Lower lobe of right lung (tissue), 2 donors: ENCODE results near the gene NCOA1. TPM values are rescaled to one million over a fixed set of nuclear protein-coding genes. Genes with fewer than 3 reads are reported as not detected.
"Not testable (repeated sequence)": the region's sequence is repeated elsewhere in the genome, so short reads cannot be mapped to it uniquely, and the experiment has no call there.

Experiments
- ATAC-seq, 2 donors: fragments of 200-7000 bp; cut with Tn5 transposase; one replicate each; pipeline ENCODE4 v1.9.1; 2020 to 2022; ENCODE audit warnings: mild to moderate bottlenecking in 2 of 2, moderate library complexity in 2 of 2
- DNase-seq: peaks from one replicate; pipeline ENCODE4 v3.0.0-alpha.2; 2020
- H3K27ac ChIP-seq: fragments of 200-600 bp; one replicate; pipeline ENCODE4 v1.8.0; 2022
- H3K27me3 ChIP-seq: fragments of 200-600 bp; one replicate; pipeline ENCODE4 v1.8.0; 2022; ENCODE audit warnings: low read depth
- H3K36me3 ChIP-seq: fragments of 200-600 bp; one replicate; pipeline ENCODE4 v1.8.0; 2022; ENCODE audit warnings: mild to moderate bottlenecking
- H3K4me1 ChIP-seq: fragments of 200-600 bp; one replicate; pipeline ENCODE4 v1.8.0; 2022
- H3K4me3 ChIP-seq: fragments of 200-600 bp; one replicate; pipeline ENCODE4 v1.8.0; 2022; ENCODE audit warnings: mild to moderate bottlenecking
- H3K9me3 ChIP-seq: fragments of 200-600 bp; one replicate; pipeline ENCODE4 v1.8.0; 2022
- CTCF ChIP-seq: fragments of 200-600 bp; IDR thresholded peaks from one replicate; pipeline ENCODE4 v1.8.0; 2022; ENCODE audit warnings: antibody characterized with exemption, mild to moderate bottlenecking
- intact Hi-C: fragments of 100-400 bp; cut with DNase I; formaldehyde crosslinking; loops from one replicate; pipeline ENCODE4 v1.11.0; 2022
- total RNA-seq: library from RNA; stranded (reverse); fragmentation: NEBNext Ultra II Directional; extraction: Animal tissue kit (Norgen Biotek cat#: 25700); gene quantifications from one replicate; pipeline ENCODE4 v1.2.1, GENCODE V29; 2021
- donor health status: DM: no; HTN: yes; CAD: no; lungs with severe emphysema.

Gene NCOA1
- total RNA-seq, 1 donor from 2014 or later = 48.3 TPM

GRCh38 chr2:24667542-24667941 lies 176.5 kb downstream of the NCOA1 start:
- Histone ChIP-seq H3K27me3 (no peaks in the 10 kb centered on the region), H3K9me3 (no peaks in the 10 kb centered on the region), H3K27ac (no peak overlapping the region), H3K4me3 (no peak overlapping the region), H3K4me1 (peaks cover 3% of the 10 kb centered on the region), H3K36me3 (peaks cover 22% of the 10 kb centered on the region)
- DNase-seq (no peak), ATAC-seq (no peak)
- no peak for TF ChIP-seq CTCF
- intact Hi-C loops = no loop called here

- H3K4me1 ChIP-seq = peaks cover 3% of the 10 kb centered on the region
- H3K9me3 ChIP-seq = no peaks in the 10 kb centered on the region
- H3K36me3 ChIP-seq = peaks cover 26% of the 10 kb centered on the region
- DNase-seq = no peak
- TF ChIP-seq CTCF = no peak
- no peaks in the 10 kb centered on the region for H3K27me3 ChIP-seq
- intact Hi-C loops = no loop called here
- H3K4me3 ChIP-seq = no peak overlapping the region
- no peak for ATAC-seq
- H3K27ac ChIP-seq = no peak overlapping the region
These were observed 180.2 kb downstream of the NCOA1 start for GRCh38 chr2:24671230-24671629.

- Histone ChIP-seq H3K36me3 (peaks cover 14% of the 10 kb centered on the region), H3K27me3 (no peaks in the 10 kb centered on the region), H3K9me3 (no peaks in the 10 kb centered on the region), H3K4me3 (no peak overlapping the region), H3K27ac (no peak overlapping the region), H3K4me1 (peaks cover 3% of the 10 kb centered on the region)
- intact Hi-C loops = no loop called here
- TF ChIP-seq CTCF = no peak
- ATAC-seq (no peak), DNase-seq (no peak)
These were observed 181.5 kb downstream of the NCOA1 start for GRCh38 chr2:24672589-24672988.

- Histone ChIP-seq H3K4me1 (peaks cover 3% of the 10 kb centered on the region), H3K4me3 (no peak overlapping the region), H3K36me3 (peaks cover 12% of the 10 kb centered on the region), H3K9me3 (no peaks in the 10 kb centered on the region), H3K27ac (no peak overlapping the region), H3K27me3 (no peaks in the 10 kb centered on the region)
- intact Hi-C loops = no loop called here
- TF ChIP-seq CTCF = no peak
- no peak for DNase-seq
- ATAC-seq = no peak
These were observed 184.3 kb downstream of the NCOA1 start for GRCh38 chr2:24675338-24675737.

GRCh38 chr2:24676493-24676892 lies 185.4 kb downstream of the NCOA1 start:
- peaks cover 12% of the 10 kb centered on the region for H3K36me3 ChIP-seq
- DNase-seq (no peak), ATAC-seq (no peak)
- intact Hi-C loops = no loop called here
- H3K4me3 ChIP-seq = no peak overlapping the region
- no peak overlapping the region for H3K27ac ChIP-seq
- no peaks in the 10 kb centered on the region for H3K27me3 ChIP-seq
- H3K9me3 ChIP-seq = no peaks in the 10 kb centered on the region
- no peaks in the 10 kb centered on the region for H3K4me1 ChIP-seq
- no peak for TF ChIP-seq CTCF

- H3K36me3 ChIP-seq = peaks cover 12% of the 10 kb centered on the region
- DNase-seq, ATAC-seq, H3K4me3 ChIP-seq, H3K4me1 ChIP-seq, H3K27me3 ChIP-seq, H3K9me3 ChIP-seq, intact Hi-C loops, H3K27ac ChIP-seq: not testable (repeated sequence)
These were observed 187.0 kb downstream of the NCOA1 start for GRCh38 chr2:24678066-24678465.
